Measurements from ENCODE around the gene TNFRSF1B. TPM values are rescaled to one million over a fixed set of nuclear protein-coding genes. Genes with fewer than 3 reads are reported as not detected.
"Not testable (repeated sequence)": the region's sequence is repeated elsewhere in the genome, so short reads cannot be mapped to it uniquely, and the experiment has no call there.

Gene TNFRSF1B
- total RNA-seq, 1 donor from 2014 or later, result 1.3 TPM

DNA sequence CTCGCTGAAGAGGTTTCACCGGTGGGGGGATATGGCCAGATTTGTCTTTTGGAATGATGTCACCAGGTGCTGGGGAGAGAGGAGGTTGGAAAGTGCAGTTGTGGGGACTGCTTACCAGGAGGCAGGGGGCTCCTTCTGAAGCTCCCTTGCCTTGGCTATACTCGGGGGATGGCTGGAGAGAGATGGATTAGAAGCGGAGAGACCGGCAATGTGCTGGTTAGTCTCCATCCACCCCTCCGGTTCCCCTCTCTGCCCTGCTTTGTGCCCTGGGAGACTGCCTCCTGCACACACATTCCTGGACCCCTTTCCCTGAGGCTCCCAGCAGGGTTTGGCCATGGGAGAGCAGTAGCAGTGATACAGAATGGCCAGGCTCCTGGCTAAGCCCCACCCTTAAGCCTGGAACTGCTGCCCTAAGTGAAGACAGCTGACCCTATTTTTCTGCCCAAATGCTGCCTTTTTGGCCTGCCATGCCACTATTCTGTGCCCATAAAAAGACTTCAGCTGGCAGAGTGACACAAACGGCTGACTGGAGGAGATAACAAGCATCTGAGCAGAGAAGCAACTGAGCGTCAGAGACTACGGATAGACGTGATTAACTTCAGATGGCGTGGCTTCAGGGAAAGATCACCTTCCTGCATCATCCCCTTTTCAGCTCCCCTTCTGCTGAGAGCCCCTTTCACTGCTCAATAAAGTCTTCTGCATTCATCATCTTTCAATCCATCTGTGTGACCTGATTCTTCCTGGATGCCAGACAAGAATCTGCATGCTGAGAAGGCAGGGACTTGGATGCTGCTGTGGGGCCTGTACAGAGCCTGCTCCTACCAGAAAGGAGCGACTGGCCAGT, 48.5 kb downstream of the TNFRSF1B start:
- DNase-seq (ENCODE audit: low read depth), result no peak

DNA sequence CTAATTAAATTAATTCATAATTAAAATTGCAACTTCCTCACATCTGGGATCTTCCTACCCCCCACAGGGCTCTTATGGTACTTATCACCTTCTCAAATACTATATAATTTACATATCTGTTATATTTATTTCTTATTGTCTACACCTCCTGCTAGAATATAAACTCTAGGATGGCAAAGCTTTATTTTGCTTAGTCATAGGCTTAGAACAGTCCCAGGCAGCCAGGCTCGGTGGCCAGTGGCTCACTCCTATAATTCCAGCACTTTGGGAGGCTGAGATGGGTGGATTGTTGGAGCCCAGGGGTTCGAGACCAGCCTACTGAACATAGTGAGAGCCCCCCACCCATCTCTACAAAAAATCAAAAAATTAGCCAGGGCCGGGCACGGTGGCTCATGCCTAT, 53.0 kb downstream of the TNFRSF1B start:
- no peak for DNase-seq (ENCODE audit: low read depth)

DNA sequence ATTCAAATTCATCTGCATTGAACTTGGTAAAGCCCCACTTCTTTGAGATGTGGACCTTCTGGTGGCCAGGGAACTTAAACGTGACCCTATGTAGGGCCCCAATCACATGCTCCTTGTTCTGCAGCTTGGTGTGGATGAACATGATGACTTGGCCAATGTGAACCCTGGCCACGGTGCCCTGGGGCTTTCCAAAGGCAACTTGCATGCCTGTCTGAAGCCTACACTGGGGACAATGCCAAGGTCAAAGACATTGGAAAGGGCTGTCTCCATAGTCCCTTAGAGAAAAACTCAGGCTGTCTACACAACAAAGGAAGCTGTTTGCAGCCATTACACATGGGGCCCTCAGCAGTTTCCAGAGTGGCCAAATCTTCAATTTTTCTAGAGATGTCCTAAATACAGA, 54.1 kb downstream of the TNFRSF1B start:
- DNase-seq (ENCODE audit: low read depth), result no peak

DNA sequence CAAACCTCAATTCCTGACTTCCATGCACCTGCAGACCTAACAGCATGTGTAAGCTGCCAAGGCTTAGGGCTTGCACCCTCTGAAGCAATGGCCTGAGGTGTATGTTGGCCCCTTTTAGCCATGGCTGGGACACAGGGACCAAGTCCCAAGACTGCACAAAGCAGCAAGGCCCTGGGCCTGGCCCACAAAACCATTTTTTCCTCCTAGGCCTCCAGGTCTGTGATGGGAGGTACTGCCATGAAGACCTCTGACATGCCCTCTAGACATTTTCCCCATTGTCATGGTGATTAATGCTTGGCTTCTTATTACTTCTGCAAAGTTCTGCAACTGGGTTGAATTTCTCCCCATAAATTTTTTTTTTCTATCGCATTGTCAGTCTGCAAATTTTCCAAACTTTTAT, 55.9 kb downstream of the TNFRSF1B start:
- not testable (repeated sequence) for DNase-seq (ENCODE audit: low read depth)

DNA sequence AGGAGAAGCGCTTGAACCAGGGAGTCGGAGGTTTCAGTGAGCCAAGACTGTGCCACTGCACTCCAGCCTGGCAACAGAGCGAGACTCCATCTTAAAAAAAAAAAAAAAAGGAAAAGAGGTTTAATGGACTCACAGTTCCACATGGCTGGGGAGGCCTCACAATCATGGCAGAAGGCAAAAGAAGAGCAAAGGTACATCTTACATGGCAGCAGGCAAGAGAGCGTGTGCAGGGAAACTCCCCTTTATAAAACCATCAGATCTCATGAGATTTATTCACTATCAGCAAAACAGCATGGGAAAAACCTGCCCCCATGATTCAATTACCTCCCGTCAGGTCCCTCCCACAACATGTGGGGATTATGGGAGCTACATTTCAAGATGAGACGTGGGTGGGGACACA, 57.3 kb downstream of the TNFRSF1B start:
- not testable (repeated sequence) for DNase-seq (ENCODE audit: low read depth)

DNA sequence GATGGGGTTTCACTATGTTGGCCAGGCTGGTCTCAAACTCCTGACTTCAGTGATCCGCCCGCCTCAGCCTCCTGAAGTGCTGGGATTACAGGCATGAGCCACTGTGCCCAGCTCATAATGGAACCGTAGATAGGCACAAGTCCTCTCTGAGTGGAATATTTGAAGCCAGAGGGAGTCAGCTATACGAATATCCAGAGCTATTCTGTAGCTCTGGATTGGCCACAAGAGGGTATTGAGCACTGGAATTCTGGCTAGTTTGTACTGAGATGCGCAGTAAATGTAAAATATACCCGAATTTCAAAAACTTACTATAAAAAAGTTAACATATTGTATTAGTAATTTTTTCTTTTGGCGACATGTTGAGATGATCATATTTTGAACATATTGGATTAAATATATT, 62.2 kb downstream of the TNFRSF1B start:
- DNase-seq (ENCODE audit: low read depth), result no peak

DNA sequence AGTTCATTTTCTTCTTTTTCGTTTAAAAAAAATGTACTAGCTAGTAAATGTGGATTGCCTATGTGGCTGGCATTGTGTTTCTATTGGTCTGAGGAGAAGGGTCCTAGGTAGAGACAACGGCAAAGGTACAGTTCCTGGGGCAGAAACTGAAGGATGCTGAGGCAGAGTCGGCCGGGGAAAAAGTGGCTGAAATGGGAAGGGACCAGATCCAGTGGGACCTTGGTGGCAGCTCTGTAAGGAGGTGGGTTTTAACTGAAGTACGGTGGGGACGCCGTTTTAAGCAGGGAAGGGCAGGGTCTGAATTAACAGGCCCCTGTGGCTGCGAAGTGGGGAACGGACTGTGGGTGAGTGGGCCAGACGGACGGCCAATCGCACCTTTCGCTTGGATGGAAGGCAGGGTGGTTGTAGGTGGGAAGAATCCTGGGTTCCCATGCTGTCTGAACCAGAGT, 62.6 kb downstream of the TNFRSF1B start:
- DNase-seq (ENCODE audit: low read depth), result no peak

DNA sequence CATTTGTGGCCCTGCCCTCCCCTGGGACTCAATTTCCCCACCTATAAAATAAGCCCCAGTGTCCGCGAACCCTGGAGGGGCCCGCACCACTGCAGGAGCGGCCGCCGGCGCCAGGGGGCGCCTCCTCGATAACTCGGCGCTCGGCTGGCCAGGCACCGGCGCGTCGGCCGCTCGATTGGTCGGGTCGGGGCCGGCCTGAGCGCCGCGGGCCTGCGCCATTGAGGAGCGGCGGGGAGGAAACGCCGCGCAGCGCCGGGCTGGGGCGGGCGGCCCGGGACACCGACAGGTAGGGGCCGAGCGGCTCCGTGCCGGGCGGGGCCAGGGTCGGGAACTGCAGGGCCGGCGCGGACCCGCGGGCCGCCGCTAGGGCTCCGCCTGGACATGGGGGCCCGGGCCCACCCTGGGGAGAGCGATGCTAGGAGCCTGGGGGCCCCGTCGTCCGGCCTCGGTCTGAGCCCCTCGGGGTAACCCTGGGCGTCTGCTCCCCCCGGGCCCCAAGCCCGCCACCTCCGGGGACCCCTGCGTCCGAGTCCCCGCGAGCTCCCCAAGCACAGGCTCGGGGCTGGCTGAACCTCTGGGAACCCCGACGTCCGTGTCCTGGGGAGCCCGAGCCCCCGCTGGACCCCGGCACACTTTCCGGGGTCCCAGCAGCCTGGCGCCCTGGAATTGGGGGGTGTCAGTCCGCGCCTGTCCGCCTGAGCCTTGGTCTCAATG, 63.2 kb downstream of the TNFRSF1B start, which contains the start of gene VPS13D:
Gene VPS13D, plus strand, starts transcription at position 196 of the 714 bp plus-strand sequence. CDS start 4,237 bp downstream, outside the sequence.
- peak; percentile 80 for DNase-seq (ENCODE audit: low read depth)

DNA sequence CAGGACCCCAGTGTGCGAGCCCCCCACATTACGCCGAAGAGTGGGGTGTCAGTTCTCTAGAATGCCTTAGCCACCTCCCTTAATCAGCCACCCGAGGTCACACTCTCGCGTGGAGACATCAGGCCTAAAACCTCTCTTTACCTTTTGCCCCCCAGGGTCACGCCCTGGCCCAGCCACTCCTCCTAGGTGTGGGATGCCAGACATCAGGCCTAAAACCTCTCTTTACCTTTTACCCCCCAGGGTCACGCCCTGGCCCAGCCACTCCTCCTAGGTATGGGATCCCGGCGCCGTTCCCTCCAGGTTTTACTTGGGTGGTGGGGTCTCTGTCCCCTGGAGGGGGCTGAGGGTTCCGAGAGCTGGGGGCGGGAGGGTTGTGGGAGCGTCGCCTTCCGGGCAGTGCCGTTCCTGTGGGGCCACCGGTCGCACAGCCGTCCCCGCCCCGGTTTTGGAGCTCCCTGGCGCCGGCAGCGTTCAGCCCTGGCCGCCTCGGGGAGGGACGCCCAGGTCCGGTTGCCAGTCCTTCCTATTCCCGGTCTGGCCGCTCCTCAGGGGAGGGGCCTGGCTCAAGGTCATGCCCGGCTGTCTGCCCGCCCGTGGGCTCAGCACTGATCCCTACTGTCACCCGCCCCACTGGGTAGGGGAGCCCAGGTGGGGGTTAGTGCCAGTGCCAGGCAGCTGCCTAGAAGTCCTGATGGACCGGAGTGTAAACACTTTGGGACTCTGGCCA, 63.9 kb downstream of the TNFRSF1B start:
- DNase-seq (ENCODE audit: low read depth), result peak; percentile 66

DNA sequence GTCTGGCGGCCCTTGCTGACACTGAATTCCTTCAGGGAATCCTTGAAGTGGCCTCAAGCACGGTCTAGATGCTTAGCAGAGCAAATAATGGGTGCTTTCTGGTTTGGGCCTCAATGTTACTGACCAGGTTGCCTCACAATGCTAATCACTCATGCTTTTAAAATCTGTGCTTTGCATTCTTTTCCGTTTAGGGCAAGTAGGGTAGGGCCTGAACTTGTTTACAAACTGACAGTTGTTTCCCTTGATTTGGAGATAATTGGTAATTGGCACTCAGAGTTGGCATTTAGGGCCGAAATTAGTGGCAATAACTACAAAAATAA, 64.4 kb downstream of the TNFRSF1B start:
- DNase-seq (ENCODE audit: low read depth), result no peak

DNA sequence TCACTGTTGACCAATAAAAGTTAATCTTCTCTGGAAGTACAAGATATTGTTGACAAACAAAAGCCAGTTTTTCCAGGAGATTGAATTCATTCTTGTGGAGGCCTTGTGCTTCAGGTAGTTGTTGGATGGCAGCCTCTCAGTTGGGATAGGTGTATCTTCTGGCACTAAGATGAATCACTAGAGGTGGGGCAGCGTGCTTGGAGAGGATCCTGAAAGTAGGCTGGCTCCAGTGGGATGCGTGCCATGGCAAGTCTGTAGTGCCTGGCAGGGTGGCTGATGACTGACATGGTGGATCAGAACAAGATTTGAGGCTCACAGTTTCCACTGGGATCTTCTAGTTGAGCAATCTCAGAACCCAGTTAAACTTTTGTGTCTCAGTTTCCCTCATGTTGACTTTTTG, 65.4 kb downstream of the TNFRSF1B start:
- DNase-seq (ENCODE audit: low read depth), result no peak

DNA sequence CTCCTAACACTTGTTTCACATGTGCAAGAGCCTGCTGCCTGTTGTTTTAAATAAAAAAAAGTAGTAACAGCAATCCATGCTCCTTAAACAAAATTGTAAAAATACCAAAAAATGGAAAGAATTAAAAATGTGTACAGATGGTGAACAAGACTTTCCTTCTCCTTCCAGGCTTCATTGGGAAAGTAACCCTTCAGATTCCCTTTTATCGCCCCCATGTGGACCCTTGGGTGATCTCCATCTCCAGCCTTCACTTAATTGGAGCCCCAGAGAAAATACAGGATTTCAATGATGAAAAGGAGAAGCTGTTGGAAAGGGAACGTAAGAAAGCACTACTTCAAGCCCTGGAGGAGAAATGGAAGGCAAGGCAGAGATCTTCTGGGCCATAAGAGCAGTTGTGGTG, 77.3 kb downstream of the TNFRSF1B start:
- no peak for DNase-seq (ENCODE audit: low read depth)

DNA sequence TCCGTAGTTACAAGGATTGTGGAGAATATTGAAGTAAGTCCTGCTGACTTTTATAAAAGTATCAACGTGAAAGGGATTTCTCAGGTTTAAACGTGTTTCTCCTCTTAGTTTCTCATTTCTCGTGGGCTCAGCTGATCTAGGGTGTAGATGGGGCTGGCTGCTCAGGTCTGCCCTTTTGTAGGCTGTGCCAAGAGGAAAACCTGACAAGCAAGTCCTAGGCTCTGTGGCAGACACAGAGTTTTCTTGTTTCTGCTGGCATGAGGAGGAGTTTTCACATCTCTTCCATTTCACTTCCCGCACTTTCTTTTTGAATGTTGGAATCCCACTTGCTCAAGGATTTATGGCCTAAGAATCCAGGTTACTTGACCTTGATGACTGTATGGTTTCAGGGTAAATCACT, 77.8 kb downstream of the TNFRSF1B start:
- no peak for DNase-seq (ENCODE audit: low read depth)

DNA sequence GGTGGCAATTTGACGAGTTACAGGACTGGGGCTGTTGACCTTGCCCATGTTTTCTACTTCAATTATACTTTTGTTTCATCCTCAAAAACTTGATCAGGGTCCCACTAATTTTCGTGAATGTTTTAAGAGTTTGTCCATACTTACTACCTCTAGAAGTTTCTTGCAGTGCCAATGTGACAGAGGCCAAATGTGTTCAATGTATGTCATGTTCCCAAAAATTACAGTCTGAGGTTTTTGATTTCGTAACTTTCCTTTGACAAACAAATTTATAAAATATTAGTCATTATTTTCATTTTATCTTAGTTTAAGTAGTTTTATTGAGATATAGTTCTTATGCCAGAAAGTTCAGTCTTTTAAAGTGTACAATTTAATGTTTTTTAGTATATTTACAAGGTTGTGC, 78.3 kb downstream of the TNFRSF1B start:
- no peak for DNase-seq (ENCODE audit: low read depth)

DNA sequence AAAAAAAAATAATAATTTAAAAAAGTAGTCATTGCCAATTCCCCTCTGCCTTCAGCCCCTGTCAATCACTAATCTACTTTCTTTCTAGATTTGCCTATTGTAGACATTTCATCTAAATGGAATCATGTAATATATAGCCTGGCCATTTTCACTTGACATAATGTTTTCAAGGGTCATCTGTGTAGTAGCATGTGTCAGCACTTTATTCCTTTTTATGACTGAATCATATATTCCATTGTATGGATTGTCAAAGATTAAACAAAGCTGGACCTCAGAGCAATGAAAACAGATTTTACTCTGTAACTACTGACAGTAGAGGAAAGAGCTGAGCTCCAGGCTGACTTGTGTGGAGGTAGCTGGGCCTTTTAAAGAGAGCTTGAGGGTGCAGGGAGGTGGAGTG, 78.9 kb downstream of the TNFRSF1B start:
- DNase-seq (ENCODE audit: low read depth), result no peak

DNA sequence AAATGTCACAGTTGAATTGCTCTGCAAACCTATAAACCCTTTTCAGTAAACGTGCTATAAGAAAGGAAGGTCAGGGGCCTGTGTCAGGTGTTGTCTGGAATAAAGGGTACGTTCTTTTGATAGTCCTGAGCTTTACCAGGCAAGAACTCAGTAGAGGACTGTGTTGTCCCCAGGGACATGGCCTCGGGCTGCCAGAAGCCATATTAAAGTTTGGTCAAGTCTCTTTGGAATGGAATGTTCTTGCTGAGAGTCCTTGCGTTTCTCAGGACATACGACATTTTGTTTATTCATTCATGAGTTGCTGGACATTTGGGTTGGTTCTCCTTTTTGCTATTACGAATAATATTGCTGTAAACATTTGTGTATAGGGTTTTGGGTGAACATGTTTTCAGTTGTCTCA, 79.8 kb downstream of the TNFRSF1B start:
- no peak for DNase-seq (ENCODE audit: low read depth)

DNA sequence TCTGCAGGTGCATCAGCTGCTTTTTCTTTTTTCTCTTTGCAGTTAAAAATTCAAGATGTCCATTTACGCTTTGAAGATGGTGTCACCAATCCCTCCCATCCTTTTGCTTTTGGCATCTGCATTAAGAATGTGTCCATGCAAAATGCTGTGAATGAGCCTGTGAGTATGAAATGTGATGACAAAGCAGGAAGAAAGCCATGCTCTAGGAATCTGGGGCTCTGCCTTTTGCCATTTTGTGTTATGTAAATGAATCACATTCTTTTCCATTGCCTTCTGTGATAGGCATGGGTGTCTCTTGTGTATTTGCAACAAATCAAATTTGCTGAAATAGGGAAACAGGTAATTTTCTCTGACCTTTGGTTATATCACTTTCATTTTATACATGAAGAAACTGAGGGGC, 82.4 kb downstream of the TNFRSF1B start:
- DNase-seq (ENCODE audit: low read depth), result no peak

DNA sequence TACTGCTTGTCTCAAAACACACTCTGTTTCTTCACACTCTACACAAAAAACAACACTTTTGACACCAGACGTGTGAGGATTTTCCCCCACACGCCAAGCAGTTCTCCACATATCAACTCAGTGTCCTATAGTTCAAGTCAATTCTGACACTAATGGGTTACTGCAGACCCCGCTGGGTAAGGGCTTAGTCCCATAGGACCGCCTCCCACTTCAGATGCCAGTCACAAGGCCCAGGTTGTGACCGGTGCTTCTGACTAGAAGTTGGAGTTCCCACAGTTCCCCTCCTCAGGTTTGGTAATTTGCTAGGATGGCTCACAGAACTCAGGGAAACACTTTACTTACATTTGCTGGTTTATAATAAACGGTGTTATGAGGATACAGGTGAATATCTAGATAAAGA, 83.0 kb downstream of the TNFRSF1B start:
- DNase-seq (ENCODE audit: low read depth), result no peak

DNA sequence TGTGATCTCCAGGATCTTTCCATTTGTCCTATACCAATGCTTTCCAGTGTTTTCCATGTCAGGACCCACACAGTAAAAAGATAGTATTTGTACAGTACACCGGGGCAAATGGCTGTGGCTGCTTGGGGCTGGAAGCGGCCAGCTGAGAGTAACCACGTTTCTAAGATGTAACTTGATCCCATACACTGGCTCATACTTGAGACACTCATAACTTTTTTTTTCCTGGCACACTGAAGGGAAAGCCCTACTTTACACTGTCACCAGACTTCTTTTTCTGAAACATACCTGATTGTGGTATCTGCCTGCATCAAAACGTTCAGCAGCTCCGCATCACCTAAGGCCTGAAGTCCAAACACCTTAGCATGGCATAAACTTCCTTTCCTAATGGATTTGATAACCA, 84.7 kb downstream of the TNFRSF1B start:
- DNase-seq (ENCODE audit: low read depth), result peak; percentile 45

DNA sequence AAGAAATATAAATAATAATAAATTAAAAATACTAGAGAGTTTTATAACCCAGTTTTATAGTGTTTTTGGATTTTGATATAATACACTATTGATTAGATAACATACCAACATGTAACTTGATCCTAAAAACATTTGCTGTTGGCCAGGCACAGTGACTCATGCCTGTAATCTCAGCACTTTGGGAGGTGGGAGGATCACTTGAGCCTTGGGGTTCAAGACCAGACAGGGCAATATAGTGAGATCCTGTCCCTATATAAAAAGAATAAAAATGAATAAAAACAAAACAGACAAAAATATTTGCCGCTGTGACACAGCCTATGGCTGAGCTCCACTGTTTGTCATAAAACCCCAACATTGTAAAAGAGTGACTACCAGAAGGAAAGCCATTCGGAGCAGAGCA, 89.1 kb downstream of the TNFRSF1B start:
- DNase-seq (ENCODE audit: low read depth), result no peak

DNA sequence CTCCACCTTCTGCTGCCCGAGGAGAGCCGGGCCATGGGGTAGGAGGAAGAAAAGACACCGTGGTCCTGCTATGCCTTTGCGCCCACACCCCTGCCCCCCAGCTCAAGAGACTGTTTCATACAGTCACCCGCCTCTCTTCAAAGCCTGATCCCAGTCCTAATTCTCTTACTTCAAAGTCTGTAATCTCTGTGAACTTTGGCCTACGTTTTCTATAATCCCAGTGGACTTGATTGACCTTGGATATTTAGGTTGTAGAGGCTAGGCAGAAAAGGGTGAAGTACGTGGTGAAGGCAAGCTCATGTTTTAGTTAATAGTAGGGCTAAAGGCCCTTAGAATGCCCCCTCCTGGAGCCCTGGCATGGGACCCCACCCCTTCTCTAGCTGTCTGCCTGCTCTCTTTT, 91.5 kb downstream of the TNFRSF1B start:
- DNase-seq (ENCODE audit: low read depth), result no peak
